Omental fat pad (tissue), 4 donors: ENCODE measurements around the gene SHISA5. TPM values are rescaled to one million over a fixed set of nuclear protein-coding genes. Genes with fewer than 3 reads are reported as not detected.

Source experiments
- ATAC-seq: fragments of 150-250 bp; one replicate; pipeline ENCODE4 v1.9.1; 2016; ENCODE audit warnings: mild to moderate bottlenecking, moderate library complexity; ENCODE audit not compliant: low FRiP score
- DNase-seq: peaks from one replicate; pipeline ENCODE4 v3.0.0-alpha.2; 2019; ENCODE audit warnings: low spot score
- total RNA-seq, 4 donors: library from RNA; depleted of rRNA; stranded (reverse); fragments of >200 nt; gene quantifications; one replicate each; pipeline ENCODE4 v1.1.0, GENCODE V29; 2016
- TF ChIP-seq, protein P1 (sequence below), 3 donors: fragments of 450-650 bp; IDR thresholded peaks; one replicate each; pipeline ENCODE4 v1.5.1; 2016 to 2017; ENCODE audit warnings: antibody characterized with exemption in 3 of 3, mild to moderate bottlenecking in 3 of 3, moderate library complexity in 2 of 3

The SHISA5 gene
- total RNA-seq, 4 donors from 2014 or later, result 99.5 to 120 (median 118) TPM

DNA sequence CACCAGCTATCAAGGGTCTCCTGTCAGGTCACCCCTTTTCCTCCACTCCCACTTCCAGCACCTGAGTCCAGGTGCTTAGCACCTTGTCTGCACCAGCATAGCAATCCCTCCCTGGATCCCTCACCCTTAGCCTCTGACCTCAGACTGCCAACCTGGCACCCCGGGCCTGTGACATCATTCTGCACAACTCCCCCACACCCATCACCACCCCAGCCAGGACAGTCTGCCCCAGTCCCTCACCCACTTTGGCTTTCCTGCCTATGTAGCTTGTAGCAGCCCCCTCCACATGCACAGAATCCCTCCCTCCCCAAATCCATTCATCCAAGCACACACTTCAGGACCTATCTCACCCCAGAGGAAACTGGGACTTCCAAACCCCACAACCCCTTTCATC is 73.3 kb downstream of the SHISA5 start:
- TF ChIP-seq, protein P1, sequence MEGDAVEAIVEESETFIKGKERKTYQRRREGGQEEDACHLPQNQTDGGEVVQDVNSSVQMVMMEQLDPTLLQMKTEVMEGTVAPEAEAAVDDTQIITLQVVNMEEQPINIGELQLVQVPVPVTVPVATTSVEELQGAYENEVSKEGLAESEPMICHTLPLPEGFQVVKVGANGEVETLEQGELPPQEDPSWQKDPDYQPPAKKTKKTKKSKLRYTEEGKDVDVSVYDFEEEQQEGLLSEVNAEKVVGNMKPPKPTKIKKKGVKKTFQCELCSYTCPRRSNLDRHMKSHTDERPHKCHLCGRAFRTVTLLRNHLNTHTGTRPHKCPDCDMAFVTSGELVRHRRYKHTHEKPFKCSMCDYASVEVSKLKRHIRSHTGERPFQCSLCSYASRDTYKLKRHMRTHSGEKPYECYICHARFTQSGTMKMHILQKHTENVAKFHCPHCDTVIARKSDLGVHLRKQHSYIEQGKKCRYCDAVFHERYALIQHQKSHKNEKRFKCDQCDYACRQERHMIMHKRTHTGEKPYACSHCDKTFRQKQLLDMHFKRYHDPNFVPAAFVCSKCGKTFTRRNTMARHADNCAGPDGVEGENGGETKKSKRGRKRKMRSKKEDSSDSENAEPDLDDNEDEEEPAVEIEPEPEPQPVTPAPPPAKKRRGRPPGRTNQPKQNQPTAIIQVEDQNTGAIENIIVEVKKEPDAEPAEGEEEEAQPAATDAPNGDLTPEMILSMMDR (IDR thresholded peaks at IDR 0.05), result no peak
- DNase-seq, result no peak
- no peak for ATAC-seq

DNA sequence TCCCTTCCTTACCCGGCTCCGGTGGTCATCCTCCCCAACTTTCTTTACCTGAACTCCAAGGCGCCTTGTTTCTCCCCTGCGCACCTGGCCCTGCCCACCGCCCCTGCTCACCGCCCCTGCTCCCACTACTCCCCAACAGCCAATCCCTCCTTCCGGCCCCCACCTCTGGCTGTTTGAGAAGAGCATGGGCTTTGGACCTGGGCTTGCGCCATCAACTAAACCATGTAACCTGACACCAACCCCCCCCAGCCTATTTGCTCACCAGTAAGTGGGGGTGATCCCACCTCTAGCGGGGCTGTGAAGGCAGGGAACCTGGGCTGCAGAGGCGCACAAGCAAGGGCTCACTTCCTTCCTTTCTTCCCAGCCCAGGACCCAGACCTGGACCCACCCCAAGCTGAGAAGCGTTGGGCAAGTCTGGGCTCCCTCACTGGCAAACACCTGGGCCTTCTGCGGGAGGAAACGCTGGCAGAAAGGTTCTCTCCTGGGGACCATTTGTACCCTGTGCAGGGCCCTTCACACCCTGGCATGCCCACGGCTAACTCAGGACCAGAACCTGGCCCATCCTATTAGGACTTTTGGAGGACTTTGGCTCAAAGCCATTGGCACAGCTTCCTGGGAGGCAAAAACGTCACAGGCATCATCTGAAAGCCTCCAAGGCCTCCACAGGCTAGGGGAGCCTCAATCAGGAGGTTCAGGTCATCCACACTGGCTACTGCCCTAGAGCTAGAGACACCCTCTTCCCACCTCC is 73.8 kb downstream of the SHISA5 start, which contains the start of gene PLXNB1:
Gene PLXNB1 (minus strand): TSS at position 127 of the 748 bp plus-strand sequence. CDS start 5,475 bp downstream, outside the sequence.
- DNase-seq (peak; percentile 73), ATAC-seq (peak; percentile 62)
- TF ChIP-seq, protein P1 (IDR thresholded peaks at IDR 0.05), result no peak

DNA sequence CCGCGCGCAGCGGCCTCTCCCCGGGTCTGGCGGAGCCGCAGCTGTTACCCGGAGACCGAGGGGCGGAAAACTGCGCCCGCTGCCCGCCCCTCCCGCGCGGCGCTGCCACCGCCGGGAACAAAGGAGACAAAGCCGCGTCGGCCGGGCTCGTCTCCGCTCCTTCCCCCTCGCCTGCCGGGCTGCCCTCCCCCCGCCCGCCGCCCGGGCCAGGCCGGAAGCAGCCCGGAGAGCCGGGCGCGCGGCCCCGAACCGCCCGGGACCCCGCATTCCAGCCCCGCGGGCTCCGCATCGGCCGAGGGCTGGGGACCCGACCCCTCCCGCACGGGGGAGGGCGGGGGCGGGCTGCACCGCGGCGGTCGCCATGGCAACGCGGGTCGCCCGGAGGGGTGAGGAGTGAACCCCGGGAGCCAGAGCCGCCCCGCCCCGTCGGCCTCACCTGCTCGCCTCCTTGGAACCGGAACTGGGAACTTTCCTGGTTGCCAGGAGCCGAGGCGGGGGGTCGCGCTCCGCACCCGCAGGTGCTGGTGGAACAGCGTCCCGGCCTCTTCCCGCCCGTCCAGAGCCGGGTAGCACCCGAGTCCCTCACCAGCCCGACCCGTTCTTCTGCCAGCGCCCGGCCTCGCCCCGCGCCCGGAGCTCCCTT is 74.5 kb downstream of the SHISA5 start:
- TF ChIP-seq, protein P1 (IDR thresholded peaks at IDR 0.05), result no peak
- no peak for DNase-seq
- peak; percentile 10 for ATAC-seq

DNA sequence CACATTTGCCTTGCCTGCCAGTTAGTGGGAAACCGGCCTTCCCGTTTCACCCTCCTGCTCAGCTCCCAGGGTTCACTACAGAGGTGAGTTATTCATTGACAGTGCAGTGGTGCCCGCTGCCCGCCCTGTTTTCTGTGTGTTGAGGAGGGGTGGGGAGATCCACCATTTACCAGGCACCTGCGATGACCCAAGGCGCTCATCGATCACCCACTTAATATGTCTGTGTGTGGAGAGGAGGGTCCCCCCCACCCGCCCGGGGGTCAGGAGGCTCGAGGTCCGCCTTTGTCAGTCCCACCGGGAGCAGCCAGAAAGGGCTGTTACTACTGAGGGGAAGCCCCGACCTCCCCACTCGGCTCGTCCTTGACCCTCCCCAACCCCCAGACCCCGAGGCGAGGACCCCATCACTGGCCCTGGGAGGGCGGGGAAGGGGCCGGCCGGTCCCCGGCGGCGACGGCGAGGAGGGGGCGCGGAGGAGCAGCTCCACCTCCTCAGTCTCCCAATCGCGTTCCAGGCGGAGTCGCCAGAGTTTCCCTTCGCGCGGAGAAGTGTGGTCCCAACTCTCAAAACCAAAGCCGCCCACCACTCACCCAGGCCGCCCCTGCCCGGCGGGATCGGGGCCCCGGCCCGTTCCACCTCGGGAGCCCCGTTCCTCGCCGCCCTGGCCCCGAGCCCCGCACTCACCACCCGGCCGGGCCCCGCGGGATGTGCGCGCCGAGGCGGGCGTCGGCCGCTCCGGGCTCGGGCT is 75.2 kb downstream of the SHISA5 start:
- TF ChIP-seq, protein P1 (IDR thresholded peaks at IDR 0.05), result no peak
- DNase-seq (no peak), ATAC-seq (no peak)

DNA sequence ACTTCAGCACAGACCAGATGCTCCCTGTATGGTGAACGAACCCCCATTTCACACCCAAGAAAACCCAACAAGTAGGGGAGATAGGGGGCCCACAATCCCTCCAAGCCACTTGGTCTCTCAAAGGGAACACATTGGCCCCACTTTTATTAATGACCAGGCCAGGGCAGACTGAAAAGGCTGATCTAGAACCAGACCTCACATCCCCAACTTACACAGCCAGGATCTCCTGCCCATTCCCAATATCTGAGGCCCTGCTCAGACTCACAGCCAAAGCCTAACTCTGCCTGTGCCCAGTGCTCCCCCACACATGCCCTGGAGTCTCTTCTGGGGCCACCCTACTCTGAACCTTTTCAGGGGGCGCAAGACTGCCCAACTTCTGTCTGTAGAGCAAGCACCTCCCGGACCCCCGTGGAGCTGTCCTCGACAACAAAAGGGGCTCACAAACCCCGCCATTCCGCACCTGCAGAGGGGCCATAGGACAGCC is 75.8 kb downstream of the SHISA5 start:
- TF ChIP-seq, protein P1 (IDR thresholded peaks at IDR 0.05), result no peak
- no peak for DNase-seq
- ATAC-seq, result no peak

DNA sequence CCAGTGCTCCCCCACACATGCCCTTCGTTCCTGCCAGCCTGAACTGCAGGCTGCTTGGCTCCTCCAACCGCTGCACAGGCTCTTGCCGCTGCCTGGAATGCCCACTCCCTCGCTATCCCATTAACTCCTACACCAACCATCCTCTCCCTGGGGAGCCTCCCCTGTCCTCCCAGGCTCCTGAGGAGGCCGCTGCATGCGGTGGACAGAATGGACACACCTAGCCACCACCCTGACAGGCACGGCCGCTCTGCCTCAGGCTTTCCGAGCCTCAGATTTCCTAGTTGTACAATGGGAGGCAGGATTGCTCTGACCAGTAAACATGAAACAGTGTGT is 76.4 kb downstream of the SHISA5 start:
- TF ChIP-seq, protein P1 (IDR thresholded peaks at IDR 0.05), result no peak
- no peak for ATAC-seq
- no peak for DNase-seq
